HG03095 (cell line): Measurements from ENCODE around the gene CBY2.
"Not testable (repeated sequence)": the region's sequence is repeated elsewhere in the genome, so short reads cannot be mapped to it uniquely, and the experiment has no call there.

Experiments
- ATAC-seq: cut with Tn5 transposase; IDR thresholded peaks from one replicate; pipeline ENCODE4 v1.9.1; 2021; ENCODE audit warnings: moderate library complexity; ENCODE audit not compliant: unreplicated experiment

The CBY2 gene

DNA sequence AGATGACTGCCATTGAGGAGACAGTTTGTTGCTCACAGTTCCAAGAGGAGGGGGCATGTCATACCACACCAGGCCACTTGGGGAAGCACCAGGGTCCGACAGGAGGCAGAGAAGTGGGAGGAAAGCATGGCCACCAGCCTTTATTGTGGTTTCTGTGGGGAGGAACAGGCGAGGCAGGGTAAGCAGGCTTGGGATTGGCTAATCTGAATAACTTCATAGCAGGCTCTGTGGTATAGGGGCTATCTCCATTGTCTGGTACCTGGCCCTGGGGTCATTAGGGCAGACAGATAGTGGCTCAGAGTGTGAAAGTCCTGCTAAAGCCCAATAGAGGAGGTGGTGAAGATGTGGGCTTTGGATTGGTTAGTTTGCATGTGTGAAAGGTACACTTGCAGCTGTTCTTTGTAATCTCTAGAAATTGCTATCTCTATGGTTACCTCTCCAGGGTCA is 35.5 kb downstream of the CBY2 start:
- ATAC-seq: no peak

DNA sequence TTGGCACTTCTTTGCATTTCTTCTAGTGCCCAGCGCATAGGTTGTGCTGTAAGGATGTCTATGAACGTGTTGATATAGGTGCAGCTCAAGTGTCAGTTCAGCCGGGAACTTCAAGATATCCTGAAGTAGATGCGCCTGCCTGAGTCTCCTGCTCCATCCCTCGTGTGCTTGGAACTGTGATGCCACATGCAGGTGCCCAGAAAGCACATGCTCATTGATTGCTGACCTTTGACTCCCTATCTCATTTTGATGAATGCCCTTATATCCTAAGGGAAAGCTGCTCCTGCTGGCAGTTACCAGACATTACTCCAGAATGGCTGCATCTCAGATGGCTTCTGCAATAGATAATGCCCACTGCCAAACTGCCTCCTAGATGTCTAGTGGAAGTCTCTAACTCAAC is 40.9 kb downstream of the CBY2 start:
- ATAC-seq: no peak

DNA sequence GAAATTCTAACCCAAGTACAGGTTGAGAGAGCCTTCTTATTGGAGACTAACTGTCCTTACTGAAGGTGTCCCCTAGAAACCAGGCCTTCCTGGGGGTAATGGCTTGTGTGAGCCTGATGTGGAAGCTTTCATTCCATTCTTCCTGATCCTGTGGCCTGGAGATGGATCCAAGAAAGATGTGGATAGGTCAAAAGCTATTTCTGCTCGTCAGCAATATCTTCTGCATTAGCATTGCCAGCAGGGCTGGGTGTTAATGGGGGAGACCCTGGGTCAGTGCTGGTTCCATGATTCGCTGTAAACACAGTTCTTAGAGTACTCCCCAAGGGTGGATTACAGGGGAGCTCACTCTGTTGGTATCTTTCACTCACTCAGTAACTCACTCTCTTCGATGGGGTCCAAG is 42.9 kb downstream of the CBY2 start:
- ATAC-seq: no peak

DNA sequence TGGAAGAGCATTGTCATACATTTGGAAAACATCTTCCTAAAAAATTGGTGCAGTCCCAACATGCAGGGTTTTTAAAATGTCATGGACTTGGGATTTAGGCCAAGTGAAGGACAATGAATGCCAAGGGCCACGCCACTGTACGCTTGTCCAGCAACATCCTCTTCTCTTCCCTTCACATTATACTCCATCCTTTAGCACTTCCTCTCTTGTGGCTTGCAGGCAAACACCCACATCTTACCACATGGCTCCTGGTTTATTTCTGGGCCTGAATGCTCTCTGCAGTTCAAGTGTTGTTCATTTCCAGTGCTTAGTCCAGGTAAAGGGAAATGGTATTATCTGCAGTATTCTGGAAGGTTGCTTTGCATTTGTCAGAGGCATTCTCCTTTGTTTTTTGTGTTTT is 45.0 kb downstream of the CBY2 start:
- ATAC-seq: no peak

DNA sequence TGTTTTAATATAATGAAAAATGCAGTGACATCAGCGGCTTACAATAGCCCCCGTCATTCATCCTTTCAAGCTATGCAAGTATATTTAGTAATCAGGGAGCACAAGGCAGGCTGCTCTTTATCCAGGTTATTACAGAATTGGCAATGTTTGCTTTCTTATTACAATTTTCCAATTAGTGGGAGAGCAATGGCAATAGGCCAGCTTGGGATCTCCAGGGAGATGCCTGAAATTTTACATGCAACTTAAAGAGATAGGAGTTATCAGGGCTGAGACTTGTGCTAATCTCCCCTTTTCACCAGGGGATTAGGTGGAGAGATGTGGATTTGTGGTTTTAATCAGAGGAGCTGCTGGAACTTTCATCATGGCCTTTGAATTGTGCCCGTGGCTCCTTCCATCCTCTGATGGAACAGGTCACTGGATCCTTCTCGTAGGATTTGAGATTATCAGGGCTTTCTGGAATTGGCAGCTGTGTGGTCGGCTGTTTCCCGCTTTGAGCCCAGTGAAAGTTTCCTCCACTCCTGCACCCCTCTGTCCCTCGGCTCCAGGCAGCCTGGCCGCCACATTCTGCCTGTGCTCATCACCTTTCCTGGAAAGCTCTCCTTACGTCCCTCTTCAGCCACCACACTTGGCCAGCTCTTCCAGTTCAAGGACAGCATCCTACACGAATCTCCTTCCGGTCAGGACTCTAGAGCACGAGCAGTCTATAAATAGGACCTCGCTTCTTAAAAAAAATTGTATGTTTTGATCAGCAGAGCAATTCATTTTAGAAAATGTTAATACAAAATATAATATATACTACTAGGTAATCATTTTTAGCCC is 47.0 kb downstream of the CBY2 start:
- ATAC-seq: no peak

DNA sequence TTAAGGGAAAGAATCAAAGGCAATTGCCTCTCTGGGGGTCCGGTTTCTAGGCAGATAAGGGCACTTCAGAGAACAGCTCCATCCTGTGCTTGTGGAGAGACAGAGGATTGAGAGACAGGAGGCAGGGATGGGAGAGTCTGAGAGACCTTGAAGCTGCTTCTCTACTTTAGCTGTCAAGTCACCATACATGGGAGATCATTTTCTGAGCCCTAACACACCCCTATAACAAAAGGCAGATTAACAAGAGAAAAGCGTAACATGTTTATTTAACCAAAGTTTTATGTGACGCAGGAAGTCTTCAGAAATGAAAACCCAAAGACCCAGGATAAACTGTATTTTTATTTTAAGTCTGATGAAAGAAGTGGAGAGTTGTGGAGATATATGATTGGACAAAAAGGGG is 48.4 kb downstream of the CBY2 start:
- no peak for ATAC-seq

DNA sequence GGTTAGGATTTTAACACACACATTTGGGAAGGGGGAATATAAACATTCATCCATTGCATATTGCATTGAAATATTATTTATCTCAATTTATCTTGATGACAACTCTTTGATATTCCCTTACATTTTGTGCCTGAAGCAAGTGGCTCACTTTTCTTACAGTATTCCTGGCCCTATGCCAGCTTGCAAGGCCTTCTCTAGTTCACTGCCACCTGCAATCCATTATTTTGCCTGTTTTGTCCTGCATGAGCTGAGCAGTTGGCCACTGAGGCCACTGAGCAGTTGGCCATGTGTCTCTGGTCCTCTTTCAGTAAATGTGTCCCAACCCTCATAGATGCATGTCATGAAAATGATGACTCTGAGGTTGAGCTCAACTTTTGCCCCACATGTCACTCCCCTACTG is 49.8 kb downstream of the CBY2 start:
- no peak for ATAC-seq

DNA sequence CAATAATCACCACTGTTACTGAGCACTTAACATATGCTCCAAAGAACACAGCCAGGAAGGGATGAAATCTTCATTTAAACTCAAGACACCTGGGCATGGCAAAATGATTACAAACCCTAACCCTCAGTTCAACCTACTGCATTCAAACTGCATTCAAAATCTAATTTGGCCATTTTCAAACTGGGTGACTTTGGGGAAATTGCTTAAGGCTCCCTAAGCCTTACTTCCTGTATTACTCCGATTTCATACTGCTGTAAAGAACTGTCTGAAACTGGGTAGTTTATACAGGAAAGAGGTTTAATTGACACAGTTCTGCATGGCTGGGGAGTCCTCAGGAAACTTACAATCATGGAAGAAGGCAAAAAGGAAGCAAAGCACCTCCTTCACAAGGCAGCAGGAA is 50.4 kb downstream of the CBY2 start:
- ATAC-seq: no peak

DNA sequence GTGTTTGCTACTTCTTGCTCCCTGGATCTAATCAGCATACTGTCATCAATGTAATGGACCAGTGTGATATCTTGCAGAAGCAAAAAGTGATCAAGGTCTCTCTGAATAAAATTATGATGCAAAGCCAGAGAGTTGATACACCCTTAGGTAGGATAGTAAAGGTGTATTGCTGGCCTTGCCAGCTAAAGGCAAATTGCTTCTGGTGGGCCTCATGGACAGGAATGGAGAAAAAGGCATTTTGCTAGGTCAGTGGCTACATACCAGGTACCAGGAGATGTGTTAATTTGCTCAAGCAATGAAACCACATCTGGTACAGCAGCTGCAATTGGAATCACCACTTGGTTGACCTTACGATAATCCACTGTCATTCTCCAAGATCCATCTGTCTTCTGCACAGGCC is 54.4 kb downstream of the CBY2 start:
- not testable (repeated sequence) for ATAC-seq

DNA sequence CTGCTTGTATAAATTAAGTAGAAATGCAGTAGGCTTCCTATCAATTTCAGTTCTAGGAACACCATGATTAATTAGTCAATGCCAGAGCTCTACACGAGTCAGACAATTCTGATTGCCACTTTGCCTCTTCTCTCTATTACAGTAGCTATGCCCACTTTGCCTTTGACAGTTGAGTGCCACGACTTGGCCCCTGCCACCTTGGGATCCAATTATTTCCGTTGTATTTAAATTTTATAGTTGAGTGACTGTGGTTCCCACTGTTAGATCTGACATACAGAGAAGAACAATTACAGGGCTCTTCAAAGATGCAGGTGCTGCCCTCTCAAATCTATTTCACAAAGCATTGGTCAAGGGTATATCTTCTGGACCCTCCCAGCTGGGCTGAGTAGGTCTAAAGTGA is 55.5 kb downstream of the CBY2 start:
- ATAC-seq: not testable (repeated sequence)

DNA sequence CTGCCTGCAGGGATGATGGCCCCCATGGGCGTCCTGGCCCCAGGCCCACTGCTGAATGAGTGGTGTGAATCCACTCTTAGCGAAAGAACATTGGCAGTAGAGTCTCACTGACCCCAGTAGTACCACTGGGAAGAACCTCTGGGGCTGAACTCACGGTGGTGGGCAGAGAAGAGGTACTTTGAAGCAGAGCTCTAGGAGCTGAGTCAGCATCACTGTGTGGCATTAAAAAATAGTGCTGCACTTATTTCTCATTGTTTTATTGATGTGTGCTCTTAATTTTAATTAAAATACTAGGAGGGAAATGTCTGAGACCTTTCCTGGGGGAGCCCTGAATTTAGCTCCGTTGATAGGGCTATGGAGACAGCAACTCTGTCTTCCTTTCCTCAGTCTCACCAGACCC is 61.3 kb downstream of the CBY2 start:
- ATAC-seq: no peak
